ENCODE results near the gene CHRND. TPM values are rescaled to one million over a fixed set of nuclear protein-coding genes. Genes with fewer than 3 reads are reported as not detected.
A peak's percentile ranks its signal among the peaks of the same experiment; 100 is the strongest.

The CHRND gene
- total and polyA plus RNA-seq, 2 donors (not counting 1 experiment from before 2014, with no cell fraction given) = not detected

DNA sequence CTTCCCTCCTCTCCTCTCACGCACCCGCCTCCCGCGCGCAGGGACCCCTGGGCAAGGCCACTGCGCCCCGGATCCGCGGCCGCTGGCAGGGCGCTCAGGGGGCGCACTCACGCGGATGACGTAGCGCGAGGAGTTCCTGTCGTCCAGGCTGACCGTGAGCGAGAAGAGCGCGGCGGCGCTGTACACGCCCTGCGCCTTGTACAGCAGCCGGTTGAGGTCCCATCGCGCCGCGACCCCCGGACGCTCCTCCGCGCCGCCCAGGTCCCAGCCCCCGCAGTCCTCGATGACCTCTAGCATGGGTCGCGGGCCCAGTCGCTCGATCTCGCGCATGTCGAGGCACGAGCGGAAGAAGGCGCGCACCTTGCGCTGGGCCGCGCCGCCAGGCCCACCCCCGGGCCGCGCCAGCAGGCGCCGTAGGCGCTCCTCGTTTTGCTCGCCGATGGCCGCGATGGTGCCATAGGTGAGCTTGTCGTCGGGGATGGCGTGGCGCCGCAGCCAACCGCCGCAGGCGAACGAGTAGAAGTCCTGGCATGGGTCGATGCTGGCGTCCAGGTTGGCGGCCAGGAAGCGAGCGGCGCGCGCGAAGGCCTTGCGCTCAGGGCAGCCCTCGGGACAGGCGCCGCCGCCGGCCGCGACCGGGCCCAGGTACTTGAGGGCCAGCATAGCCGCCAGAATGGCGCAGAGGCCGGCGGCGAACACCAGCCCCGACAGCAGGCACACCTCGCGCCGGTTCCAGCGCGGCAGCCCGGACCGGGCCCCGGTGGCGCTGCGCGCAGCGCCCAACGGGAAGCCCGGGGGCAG lies 40.0 kb upstream of the CHRND start:
- DNase-seq (no peak), ATAC-seq (ENCODE audit: low read depth) (no peak)
- H3K36me3 ChIP-seq (replicated peaks in 1 of 2; ENCODE audit: control extremely low read depth in 1 of 2, control insufficient read depth in 1 of 2, extremely low read depth in 1 of 2, insufficient read depth in 2 of 2, low read length in 1 of 2) = no peaks in the 10 kb centered on the region
- POLR2A ChIA-PET = no interaction called here
- H3K9me3 ChIP-seq (ENCODE audit: control extremely low read depth in 1 of 3, control insufficient read depth in 2 of 3, insufficient read depth in 1 of 3, low read length in 2 of 3) = no peaks in the 10 kb centered on the region
- H3K9ac ChIP-seq (ENCODE audit: low read length) = no peak overlapping the region
- H3K79me2 ChIP-seq (ENCODE audit: control insufficient read depth, insufficient read depth, low read length) = no peaks in the 10 kb centered on the region
- no peak overlapping the region for H3K4me3 ChIP-seq (ENCODE audit: control extremely low read depth in 1 of 5, extremely low read depth in 1 of 5, insufficient read depth in 1 of 5, low read depth in 2 of 5, low read length in 4 of 5)
- H3K27ac ChIP-seq (ENCODE audit: low read length in 2 of 2) = no peak overlapping the region
- Mint-ChIP-seq H3K4me3 (no peak overlapping the region), H3K27me3 (peaks cover 36% of the 10 kb centered on the region), H3K4me1 (peaks cover 11% of the 10 kb centered on the region), H3K27ac (no peak overlapping the region), H3K9me3 (ENCODE audit: insufficient read depth) (no peaks in the 10 kb centered on the region)
- H3K4me2 ChIP-seq (replicated peaks; ENCODE audit: low read depth, low read length, poor library complexity, severe bottlenecking) = peak overlapping the region; percentile 28
- WGBS (ENCODE audit: insufficient coverage) = 9% methylated on average over 111 of the region's 111 CpGs
- TF ChIP-seq EZH2 (IDR thresholded peaks at IDR 0.05; ENCODE audit: borderline replicate concordance, insufficient read depth, low read depth, low read length, poor library complexity, severe bottlenecking) = no peak
- TF ChIP-seq, protein P1, sequence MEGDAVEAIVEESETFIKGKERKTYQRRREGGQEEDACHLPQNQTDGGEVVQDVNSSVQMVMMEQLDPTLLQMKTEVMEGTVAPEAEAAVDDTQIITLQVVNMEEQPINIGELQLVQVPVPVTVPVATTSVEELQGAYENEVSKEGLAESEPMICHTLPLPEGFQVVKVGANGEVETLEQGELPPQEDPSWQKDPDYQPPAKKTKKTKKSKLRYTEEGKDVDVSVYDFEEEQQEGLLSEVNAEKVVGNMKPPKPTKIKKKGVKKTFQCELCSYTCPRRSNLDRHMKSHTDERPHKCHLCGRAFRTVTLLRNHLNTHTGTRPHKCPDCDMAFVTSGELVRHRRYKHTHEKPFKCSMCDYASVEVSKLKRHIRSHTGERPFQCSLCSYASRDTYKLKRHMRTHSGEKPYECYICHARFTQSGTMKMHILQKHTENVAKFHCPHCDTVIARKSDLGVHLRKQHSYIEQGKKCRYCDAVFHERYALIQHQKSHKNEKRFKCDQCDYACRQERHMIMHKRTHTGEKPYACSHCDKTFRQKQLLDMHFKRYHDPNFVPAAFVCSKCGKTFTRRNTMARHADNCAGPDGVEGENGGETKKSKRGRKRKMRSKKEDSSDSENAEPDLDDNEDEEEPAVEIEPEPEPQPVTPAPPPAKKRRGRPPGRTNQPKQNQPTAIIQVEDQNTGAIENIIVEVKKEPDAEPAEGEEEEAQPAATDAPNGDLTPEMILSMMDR (IDR thresholded peaks at IDR 0.05) = no peak
- CTCF ChIA-PET = no interaction called here
- intact Hi-C loops (cut with micrococcal nuclease) = no loop called here
- H2AFZ ChIP-seq (ENCODE audit: insufficient read depth, low read depth, low read length, poor library complexity, severe bottlenecking) = no peak overlapping the region
- H4K20me1 ChIP-seq (ENCODE audit: control insufficient read depth, insufficient read depth, low read length, poor library complexity, severe bottlenecking) = no peaks in the 10 kb centered on the region
- H3K4me1 ChIP-seq (ENCODE audit: control insufficient read depth in 2 of 2, insufficient read depth in 2 of 2, low read length in 2 of 2) = peaks cover 7 to 11% of the 10 kb centered on the region in 2 donors
- H3K27me3 ChIP-seq (replicated peaks in 1 of 4; ENCODE audit: control extremely low read depth in 1 of 4, control insufficient read depth in 3 of 4, insufficient read depth in 4 of 4, low read length in 3 of 4) = peaks cover 0 to 33% (median 2%) of the 10 kb centered on the region in 4 experiments
